ENCODE measurements around the gene GALNT1. TPM values are rescaled to one million over a fixed set of nuclear protein-coding genes. Genes with fewer than 3 reads are reported as not detected.

GALNT1 gene
- polyA plus RNA-seq, 1 donor (not counting 4 experiments of a cell fraction or from before 2014, with no cell fraction given): 69.4 TPM

- H3K4me2 ChIP-seq (ENCODE audit: control insufficient read depth, extremely low read depth, insufficient read depth, low read depth, low read length): no peak overlapping the region
- no peak for DNase-seq (ENCODE audit: low read depth, low spot score)
- FAIRE-seq: no peak
- no peak overlapping the region for H3K27ac ChIP-seq (ENCODE audit: control insufficient read depth, insufficient read depth, low read length)
- H3K36me3 ChIP-seq (ENCODE audit: control insufficient read depth in 2 of 2, extremely low read depth in 1 of 2, insufficient read depth in 2 of 2, low read length in 2 of 2): no peaks in the 10 kb centered on the region
- no peaks in the 10 kb centered on the region for H4K20me1 ChIP-seq (ENCODE audit: control insufficient read depth, extremely low read depth, insufficient read depth, low read length)
- no peak overlapping the region for H2AFZ ChIP-seq (ENCODE audit: control insufficient read depth, low read length)
- H3K79me2 ChIP-seq (ENCODE audit: control insufficient read depth, insufficient read depth, low read length): peaks cover 61% of the 10 kb centered on the region
- H3K4me3 ChIP-seq (ENCODE audit: control insufficient read depth in 2 of 3, extremely low read depth in 1 of 3, insufficient read depth in 2 of 3, low read depth in 1 of 3, low read length in 3 of 3): no peak overlapping the region
- H3K9me3 ChIP-seq (ENCODE audit: control insufficient read depth, low read depth, low read length): no peaks in the 10 kb centered on the region
- dilution Hi-C loops (cut with MboI; ENCODE audit: extremely low pct_ligation_motif_present, low sequenced_read_pairs): no loop called here
- no peaks in the 10 kb centered on the region for H3K9me1 ChIP-seq (ENCODE audit: control insufficient read depth, extremely low read depth, insufficient read depth, low read length)
- no peaks in the 10 kb centered on the region for H3K4me1 ChIP-seq (ENCODE audit: control insufficient read depth, extremely low read depth, insufficient read depth, low read length)
- no peak overlapping the region for H3K9ac ChIP-seq (ENCODE audit: control insufficient read depth, extremely low read depth, insufficient read depth, low read length)
- TF ChIP-seq CTCF (optimal IDR thresholded peaks at IDR 0.05 in 1 of 3, IDR thresholded peaks at IDR 0.05 in 1 of 3, conservative IDR thresholded peaks at IDR 0.05 in 1 of 3; ENCODE audit: extremely low read depth in 1 of 3, insufficient read depth in 2 of 3, low read length in 3 of 3) (no peak), EZH2 (IDR thresholded peaks at IDR 0.05; ENCODE audit: low read length) (no peak)
- no peaks in the 10 kb centered on the region for H3K27me3 ChIP-seq (ENCODE audit: control insufficient read depth, extremely low read depth, insufficient read depth, low read length)
Observed at GRCh38 chr18:35597758-35598157, 16.2 kb downstream of the GALNT1 start.

- no peak overlapping the region for H2AFZ ChIP-seq (ENCODE audit: control insufficient read depth, low read length)
- TF ChIP-seq EZH2 (IDR thresholded peaks at IDR 0.05; ENCODE audit: low read length): no peak
- peaks cover 7% of the 10 kb centered on the region for H3K4me1 ChIP-seq (ENCODE audit: control insufficient read depth, extremely low read depth, insufficient read depth, low read length)
- H3K9me1 ChIP-seq (ENCODE audit: control insufficient read depth, extremely low read depth, insufficient read depth, low read length): no peaks in the 10 kb centered on the region
- H3K27ac ChIP-seq (ENCODE audit: control insufficient read depth, insufficient read depth, low read length): no peak overlapping the region
- H3K9ac ChIP-seq (ENCODE audit: control insufficient read depth, extremely low read depth, insufficient read depth, low read length): no peak overlapping the region
- H3K4me2 ChIP-seq (ENCODE audit: control insufficient read depth, extremely low read depth, insufficient read depth, low read depth, low read length): no peak overlapping the region
- no peaks in the 10 kb centered on the region for H3K27me3 ChIP-seq (ENCODE audit: control insufficient read depth, extremely low read depth, insufficient read depth, low read length)
- no peaks in the 10 kb centered on the region for H3K9me3 ChIP-seq (ENCODE audit: control insufficient read depth, low read depth, low read length)
- dilution Hi-C loops (cut with MboI; ENCODE audit: extremely low pct_ligation_motif_present, low sequenced_read_pairs): no loop called here
- H3K4me3 ChIP-seq (ENCODE audit: control insufficient read depth in 2 of 3, extremely low read depth in 1 of 3, insufficient read depth in 2 of 3, low read depth in 1 of 3, low read length in 3 of 3): no peak overlapping the region
- H4K20me1 ChIP-seq (ENCODE audit: control insufficient read depth, extremely low read depth, insufficient read depth, low read length): no peaks in the 10 kb centered on the region
- no peak for DNase-seq (ENCODE audit: low read depth, low spot score)
- no peak for FAIRE-seq
- H3K36me3 ChIP-seq (ENCODE audit: control insufficient read depth in 2 of 2, extremely low read depth in 1 of 2, insufficient read depth in 2 of 2, low read length in 2 of 2): no peaks in the 10 kb centered on the region
- peaks cover 64% of the 10 kb centered on the region for H3K79me2 ChIP-seq (ENCODE audit: control insufficient read depth, insufficient read depth, low read length)
Observed at GRCh38 chr18:35602193-35602820, 20.8 kb downstream of the GALNT1 start.

- TF ChIP-seq EZH2 (IDR thresholded peaks at IDR 0.05; ENCODE audit: low read length): no peak
- dilution Hi-C loops (cut with MboI; ENCODE audit: extremely low pct_ligation_motif_present, low sequenced_read_pairs): no loop called here
- H3K4me3 ChIP-seq (ENCODE audit: control insufficient read depth in 2 of 3, extremely low read depth in 1 of 3, insufficient read depth in 2 of 3, low read depth in 1 of 3, low read length in 3 of 3): no peak overlapping the region
- peaks cover 66% of the 10 kb centered on the region for H3K79me2 ChIP-seq (ENCODE audit: control insufficient read depth, insufficient read depth, low read length)
- no peak overlapping the region for H3K4me2 ChIP-seq (ENCODE audit: control insufficient read depth, extremely low read depth, insufficient read depth, low read depth, low read length)
- FAIRE-seq (no peak), DNase-seq (ENCODE audit: low read depth, low spot score) (no peak)
- H4K20me1 ChIP-seq (ENCODE audit: control insufficient read depth, extremely low read depth, insufficient read depth, low read length): no peaks in the 10 kb centered on the region
- no peaks in the 10 kb centered on the region for H3K27me3 ChIP-seq (ENCODE audit: control insufficient read depth, extremely low read depth, insufficient read depth, low read length)
- no peak overlapping the region for H3K9ac ChIP-seq (ENCODE audit: control insufficient read depth, extremely low read depth, insufficient read depth, low read length)
- no peaks in the 10 kb centered on the region for H3K9me1 ChIP-seq (ENCODE audit: control insufficient read depth, extremely low read depth, insufficient read depth, low read length)
- no peak overlapping the region for H2AFZ ChIP-seq (ENCODE audit: control insufficient read depth, low read length)
- no peaks in the 10 kb centered on the region for H3K9me3 ChIP-seq (ENCODE audit: control insufficient read depth, low read depth, low read length)
- peaks cover 7% of the 10 kb centered on the region for H3K4me1 ChIP-seq (ENCODE audit: control insufficient read depth, extremely low read depth, insufficient read depth, low read length)
- H3K36me3 ChIP-seq (ENCODE audit: control insufficient read depth in 2 of 2, extremely low read depth in 1 of 2, insufficient read depth in 2 of 2, low read length in 2 of 2): no peaks in the 10 kb centered on the region
- no peak overlapping the region for H3K27ac ChIP-seq (ENCODE audit: control insufficient read depth, insufficient read depth, low read length)
Observed at GRCh38 chr18:35603008-35603407, 21.5 kb downstream of the GALNT1 start.

Data from keratinocyte (primary cell).